HG02642 (cell line): ENCODE data around the gene CBR1.
A peak's percentile ranks its signal among the peaks of the same experiment; 100 is the strongest.
"Not testable (repeated sequence)": the region's sequence is repeated elsewhere in the genome, so short reads cannot be mapped to it uniquely, and the experiment has no call there.

ENCODE experiments used
- ATAC-seq: cut with Tn5 transposase; IDR thresholded peaks from one replicate; pipeline ENCODE4 v1.9.1; 2021; ENCODE audit warnings: mild to moderate bottlenecking; ENCODE audit not compliant: unreplicated experiment, poor library complexity

The CBR1 gene

GRCh38 chr21:36077758-36078157 lies 7.9 kb downstream of the CBR1 start:
- ATAC-seq = no peak

- ATAC-seq = peak; percentile 54
Observed at GRCh38 chr21:36079010-36079649, 9.3 kb downstream of the CBR1 start.

DNA sequence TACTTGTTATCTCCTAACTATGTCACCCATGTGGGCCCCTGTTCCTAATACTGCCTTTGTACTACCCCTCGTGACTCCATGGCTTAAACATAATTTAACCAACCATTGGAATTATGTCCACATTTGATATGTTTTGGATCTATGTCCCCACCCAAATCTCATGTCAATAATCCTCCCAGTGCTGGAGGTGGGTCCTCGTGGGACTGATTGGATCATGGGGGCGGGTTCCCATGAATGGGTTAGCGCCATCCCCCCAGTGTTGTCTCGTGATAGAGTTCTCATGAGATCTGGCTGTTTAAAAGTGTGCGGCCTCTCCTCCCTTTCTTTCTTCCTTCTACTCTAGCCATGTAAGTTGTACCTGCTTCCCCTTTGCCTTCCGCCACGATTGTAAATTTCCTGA lies 9.8 kb downstream of the CBR1 start:
- no peak for ATAC-seq

- no peak for ATAC-seq
Observed at GRCh38 chr21:36080386-36080785, 10.6 kb downstream of the CBR1 start.

- ATAC-seq = no peak
Observed at GRCh38 chr21:36082237-36082664, 12.4 kb downstream of the CBR1 start.

GRCh38 chr21:36087362-36088138 lies 17.7 kb downstream of the CBR1 start:
- ATAC-seq = no peak

DNA sequence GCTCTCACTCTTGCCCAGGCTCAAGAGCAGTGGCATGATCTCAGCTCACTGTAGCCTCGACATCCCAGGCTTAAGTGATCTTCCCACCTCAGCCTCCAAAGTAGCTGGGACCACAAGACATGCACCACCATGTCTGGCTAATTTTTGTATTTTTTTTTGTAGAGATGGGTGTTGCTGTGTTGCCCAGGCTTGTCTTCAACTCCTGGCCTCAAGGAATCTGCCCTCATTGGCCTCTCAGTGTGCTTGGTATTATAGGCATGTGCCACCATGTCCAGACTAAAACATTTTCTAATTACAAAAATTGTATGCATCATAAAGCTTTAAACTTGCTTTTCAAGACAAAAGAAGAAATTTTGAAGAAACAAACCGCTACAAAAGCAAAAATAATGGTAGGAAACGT lies 20.1 kb downstream of the CBR1 start:
- ATAC-seq = no peak

GRCh38 chr21:36092681-36093080 lies 22.9 kb downstream of the CBR1 start:
- ATAC-seq = no peak

DNA sequence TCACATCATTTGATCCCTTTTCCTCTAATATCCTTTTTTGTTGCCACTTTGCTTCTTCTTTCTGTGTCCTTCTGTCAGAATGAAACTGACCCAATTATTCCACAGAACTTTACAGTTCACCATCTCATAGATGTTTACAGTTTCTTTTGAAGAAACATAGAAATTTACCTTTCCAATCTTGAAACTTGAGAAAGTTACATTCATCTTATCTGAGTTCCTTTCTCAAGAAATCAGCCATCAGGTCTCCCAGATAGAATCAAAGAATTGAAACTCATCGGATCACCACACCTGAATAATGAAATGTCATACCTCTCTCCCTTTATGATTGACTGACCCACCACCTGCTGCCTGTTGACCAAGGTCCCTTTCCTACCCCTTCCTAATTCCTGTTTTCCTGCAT lies 23.7 kb downstream of the CBR1 start:
- no peak for ATAC-seq

- no peak for ATAC-seq
Observed at GRCh38 chr21:36096398-36097290, 26.8 kb downstream of the CBR1 start.

DNA sequence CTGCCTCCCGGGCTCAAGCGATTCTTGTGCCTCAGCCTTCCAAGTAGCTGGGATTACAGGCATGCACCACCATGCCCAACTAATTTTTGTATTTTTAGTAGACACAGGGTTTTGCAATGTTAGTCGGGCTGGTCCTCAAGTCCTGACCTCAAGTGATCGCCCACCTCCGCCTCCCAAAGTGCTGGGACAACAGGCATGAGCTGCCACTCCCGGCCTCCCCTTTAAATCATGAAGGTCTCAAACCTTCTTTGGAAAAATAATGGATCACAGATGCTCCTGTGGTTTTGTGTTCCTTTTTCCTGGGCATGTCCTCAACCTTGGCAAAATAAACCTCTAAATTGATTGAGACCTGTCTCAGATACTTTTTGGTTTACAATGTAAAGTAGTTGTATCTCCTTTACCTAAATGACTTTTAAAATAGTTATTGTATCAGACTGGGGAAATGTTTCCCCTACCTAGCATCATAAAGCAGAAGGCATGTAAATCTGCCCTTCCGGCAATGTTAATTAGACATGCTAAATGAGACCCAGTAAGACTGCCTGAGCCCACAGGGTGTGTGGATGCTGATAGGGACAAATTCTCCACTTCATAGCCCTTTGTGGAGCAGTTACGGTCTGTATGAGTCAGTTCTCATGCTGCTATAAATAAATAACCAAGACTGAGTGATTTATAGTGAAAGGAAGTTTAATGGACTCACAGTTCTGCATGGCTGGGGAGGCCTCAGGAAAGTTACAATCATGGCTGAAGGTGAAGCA lies 27.8 kb downstream of the CBR1 start:
- peak; percentile 41 for ATAC-seq

- ATAC-seq = no peak
Observed at GRCh38 chr21:36098182-36098532, 28.3 kb downstream of the CBR1 start.

GRCh38 chr21:36099000-36099399 lies 29.2 kb downstream of the CBR1 start:
- no peak for ATAC-seq

- not testable (repeated sequence) for ATAC-seq
Observed at GRCh38 chr21:36099695-36100211, 29.9 kb downstream of the CBR1 start.

GRCh38 chr21:36100971-36101641 lies 31.3 kb downstream of the CBR1 start:
- ATAC-seq = no peak

GRCh38 chr21:36103434-36103833 lies 33.6 kb downstream of the CBR1 start:
- ATAC-seq = no peak

DNA sequence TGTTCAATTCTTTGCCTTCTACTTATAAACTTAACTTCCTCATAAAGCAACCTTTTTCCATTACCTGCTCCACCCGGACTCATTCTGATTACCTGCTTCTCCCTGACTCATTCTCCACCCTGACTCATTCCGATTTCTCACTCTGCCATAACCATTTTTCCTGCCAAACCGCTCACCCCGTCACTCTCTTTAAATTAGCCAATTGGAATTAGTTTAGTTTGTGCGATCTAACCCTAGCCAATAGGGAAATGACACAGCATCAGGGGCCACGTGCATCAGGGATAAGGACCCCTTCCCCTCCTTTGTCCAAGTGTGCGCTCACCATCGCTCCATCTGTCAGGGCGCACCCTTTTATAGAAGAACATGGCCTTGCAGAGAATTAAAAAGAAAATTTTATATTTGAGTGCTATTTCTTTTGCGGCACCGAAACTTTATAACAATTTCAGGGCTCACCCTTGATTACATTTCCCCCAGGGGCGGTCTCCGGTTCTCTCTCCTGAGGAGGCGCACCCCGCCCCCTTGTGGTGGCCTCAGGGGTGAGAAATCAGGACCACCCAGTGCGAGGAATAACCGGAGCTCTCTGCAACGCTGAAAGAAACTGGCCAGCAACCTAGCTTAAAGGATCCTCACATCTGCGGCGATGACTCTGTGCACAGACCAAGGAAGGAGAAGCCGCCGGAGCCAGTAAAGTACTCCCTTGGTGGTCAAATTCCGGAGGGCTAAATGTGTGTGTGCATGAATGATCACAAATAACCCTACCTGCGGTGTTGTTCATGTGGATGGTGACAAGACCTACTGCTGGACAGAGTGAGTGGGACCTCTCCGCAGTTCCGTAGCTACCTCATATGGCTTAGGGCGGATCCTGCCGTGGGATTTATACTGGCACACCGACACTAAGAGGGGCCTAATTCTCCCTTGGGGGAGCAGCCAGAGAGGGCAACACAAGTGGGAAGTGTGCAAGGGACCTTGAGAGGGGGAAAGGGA lies 34.8 kb downstream of the CBR1 start:
- no peak for ATAC-seq

DNA sequence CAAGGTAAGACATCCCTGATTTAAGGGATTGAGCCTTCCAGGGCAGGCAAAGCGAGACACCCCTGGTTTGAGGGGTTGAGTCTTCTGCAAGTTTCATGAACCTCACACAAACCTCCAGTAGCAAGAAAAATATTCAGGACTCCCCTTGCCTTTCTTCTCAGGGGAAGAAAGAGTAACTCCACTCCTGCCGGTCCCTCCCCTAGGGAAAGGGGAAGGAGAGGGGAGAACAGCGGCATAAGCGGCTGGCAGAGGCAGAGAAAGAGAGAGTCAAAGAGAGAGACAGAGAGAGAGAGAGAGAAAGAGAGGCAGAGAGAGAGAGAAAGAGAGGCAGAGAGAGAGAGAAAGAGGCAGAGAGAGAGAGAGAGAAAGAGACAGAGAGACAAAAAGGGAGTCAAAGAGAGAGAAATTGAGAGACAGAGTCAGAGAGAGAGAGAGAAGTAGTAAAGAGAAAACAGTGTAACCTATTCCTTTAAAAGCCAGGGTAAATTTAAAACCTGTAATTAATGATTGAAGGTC lies 35.6 kb downstream of the CBR1 start:
- no peak for ATAC-seq
